ENCODE data around the gene MOCOS. TPM values are rescaled to one million over a fixed set of nuclear protein-coding genes. Genes with fewer than 3 reads are reported as not detected.
"Not testable (repeated sequence)": the region's sequence is repeated elsewhere in the genome, so short reads cannot be mapped to it uniquely, and the experiment has no call there.

MOCOS gene
- total RNA-seq, 1 experiment from 2014 or later = 5.1 TPM

GRCh38 chr18:36167692-36168218 is 19.5 kb upstream of the MOCOS start:
- ChIA-PET POLR2A (ENCODE audit: unreplicated experiment) (no interaction called here), CTCF (no interaction called here)
- H3K9ac ChIP-seq (ENCODE audit: low read length) = no peak overlapping the region
- no peaks in the 10 kb centered on the region for H3K79me2 ChIP-seq (ENCODE audit: low read length)
- H3F3A ChIP-seq (ENCODE audit: low read length, unreplicated experiment) = no peaks in the 10 kb centered on the region
- intact Hi-C loops (cut with micrococcal nuclease) = no loop called here
- H3K9me2 ChIP-seq (replicated peaks; ENCODE audit: low read length) = no peaks in the 10 kb centered on the region
- H3K4me2 ChIP-seq (ENCODE audit: low read length) = no peak overlapping the region
- no peaks in the 10 kb centered on the region for H3K27me3 ChIP-seq (ENCODE audit: low read length)
- H3K27ac ChIP-seq (ENCODE audit: low read length) = no peak overlapping the region
- H3K9me3 ChIP-seq (ENCODE audit: low read length) = no peaks in the 10 kb centered on the region
- H3K4me3 ChIP-seq (ENCODE audit: low read length) = no peak overlapping the region
- no peak for TF ChIP-seq CTCF (conservative IDR thresholded peaks at IDR 0.05; ENCODE audit: low read depth, low read length)
- no peak for TF ChIP-seq EZH2phosphoT487 (IDR thresholded peaks at IDR 0.05; ENCODE audit: borderline replicate concordance, low read length)
- no peak for TF ChIP-seq EZH2 (IDR thresholded peaks at IDR 0.05; ENCODE audit: low read length, unreplicated experiment)
- H3K4me1 ChIP-seq (ENCODE audit: insufficient read depth, low read length) = no peaks in the 10 kb centered on the region
- no peaks in the 10 kb centered on the region for H4K20me1 ChIP-seq (ENCODE audit: low read length)
- H2AFZ ChIP-seq (ENCODE audit: low read length) = no peak overlapping the region
- no TSS peak for BruUV-seq (replicated peaks)
- DNase-seq = no peak
- ATAC-seq = no peak
- no peaks in the 10 kb centered on the region for H3K36me3 ChIP-seq (ENCODE audit: low read depth, low read length)

GRCh38 chr18:36168296-36168695 is 19.0 kb upstream of the MOCOS start:
- not testable (repeated sequence) for H4K20me1 ChIP-seq (ENCODE audit: low read length)

GRCh38 chr18:36169938-36170337 is 17.4 kb upstream of the MOCOS start:
- TF ChIP-seq CTCF (conservative IDR thresholded peaks at IDR 0.05; ENCODE audit: low read depth, low read length) (no peak), EZH2phosphoT487 (IDR thresholded peaks at IDR 0.05; ENCODE audit: borderline replicate concordance, low read length) (no peak), EZH2 (IDR thresholded peaks at IDR 0.05; ENCODE audit: low read length, unreplicated experiment) (no peak)
- Histone ChIP-seq H3K9ac (ENCODE audit: low read length) (no peak overlapping the region), H4K20me1 (ENCODE audit: low read length) (no peaks in the 10 kb centered on the region), H3K4me3 (ENCODE audit: low read length) (no peak overlapping the region), H3K4me1 (ENCODE audit: insufficient read depth, low read length) (no peaks in the 10 kb centered on the region), H2AFZ (ENCODE audit: low read length) (no peak overlapping the region), H3K9me3 (ENCODE audit: low read length) (no peaks in the 10 kb centered on the region), H3K27me3 (ENCODE audit: low read length) (no peaks in the 10 kb centered on the region), H3K36me3 (ENCODE audit: low read depth, low read length) (no peaks in the 10 kb centered on the region), H3K79me2 (ENCODE audit: low read length) (no peaks in the 10 kb centered on the region), H3K9me2 (replicated peaks; ENCODE audit: low read length) (no peaks in the 10 kb centered on the region), H3K4me2 (ENCODE audit: low read length) (no peak overlapping the region), H3K27ac (ENCODE audit: low read length) (no peak overlapping the region), H3F3A (ENCODE audit: low read length, unreplicated experiment) (no peaks in the 10 kb centered on the region)
- no TSS peak for BruUV-seq (replicated peaks)
- ChIA-PET POLR2A (ENCODE audit: unreplicated experiment) (no interaction called here), CTCF (no interaction called here)
- intact Hi-C loops (cut with micrococcal nuclease) = loop anchor here (10.0 kb wide), 1 partner anchor 115 kb away; no protein-coding TSS in a partner anchor
- ATAC-seq (no peak), DNase-seq (no peak)

More at GRCh38 chr18:36168296-36168695, 19.0 kb upstream of the MOCOS start:
- H3K9ac ChIP-seq (ENCODE audit: low read length); H3K9me2 ChIP-seq (replicated peaks; ENCODE audit: low read length); H3K27ac ChIP-seq (ENCODE audit: low read length); H3K79me2 ChIP-seq (ENCODE audit: low read length); intact Hi-C loops (cut with micrococcal nuclease); H3K4me3 ChIP-seq (ENCODE audit: low read length); H2AFZ ChIP-seq (ENCODE audit: low read length); H3K36me3 ChIP-seq (ENCODE audit: low read depth, low read length); DNase-seq; H3F3A ChIP-seq (ENCODE audit: low read length, unreplicated experiment); H3K4me2 ChIP-seq (ENCODE audit: low read length); BruUV-seq (replicated peaks); CTCF ChIA-PET; H3K4me1 ChIP-seq (ENCODE audit: insufficient read depth, low read length); ATAC-seq; POLR2A ChIA-PET (ENCODE audit: unreplicated experiment); H3K9me3 ChIP-seq (ENCODE audit: low read length); H3K27me3 ChIP-seq (ENCODE audit: low read length): not testable (repeated sequence)
